CD4-positive, alpha-beta T cell (primary cell): ENCODE results near the gene SAXO1. TPM values are rescaled to one million over a fixed set of nuclear protein-coding genes. Genes with fewer than 3 reads are reported as not detected.

Experiments used
- ATAC-seq: fragments of 200-7000 bp; cut with Tn5 transposase; one replicate; pipeline ENCODE4 v1.10.0; 2022; ENCODE audit warnings: mild to moderate bottlenecking; ENCODE audit not compliant: poor library complexity
- CTCF ChIA-PET: fragments of 350-600 bp; sonication (Branson Sonifier 250); formaldehyde crosslinking; loops from one replicate; lab custom pipeline; 2021; ENCODE audit warnings: antibody characterized with exemption, inconsistent platforms; lab: Charles Lee
- POLR2A ChIA-PET: fragments of 350-600 bp; sonication (Branson Sonifier 250); formaldehyde crosslinking; loops from one replicate; lab custom pipeline; 2021; ENCODE audit warnings: antibody characterized with exemption, inconsistent platforms; lab: Charles Lee
- DNase-seq, 14 experiments: peaks; one replicate each; pipeline ENCODE4 v3.0.0-alpha.2; 2013 to 2020; ENCODE audit warnings: mixed read lengths in 2 of 14
- H3K27ac ChIP-seq, 2 donors: one replicate each; pipeline versions ENCODE4 v1.5.1 to v1.7.0; 2013; ENCODE audit warnings: low read length in 2 of 2, low read depth in 1 of 2, mild to moderate bottlenecking in 1 of 2
- H3K27me3 ChIP-seq, 2 experiments: 1 replicate in 1 of 2; 2 replicates in 1 of 2; pipeline versions ENCODE4 v1.6.1 to v1.7.0; 2013; ENCODE audit warnings: low read length in 2 of 2, control low read depth in 1 of 2, mild to moderate bottlenecking in 1 of 2, moderate library complexity in 1 of 2; ENCODE audit not compliant: insufficient read depth in 2 of 2, control insufficient read depth in 1 of 2
- H3K36me3 ChIP-seq: one replicate; pipeline ENCODE4 v1.6.1; 2013; ENCODE audit warnings: low read length, control low read depth; ENCODE audit not compliant: insufficient read depth
- H3K4me1 ChIP-seq: one replicate; pipeline ENCODE4 v1.6.1; 2013; ENCODE audit warnings: low read length, control low read depth; ENCODE audit not compliant: insufficient read depth
- H3K4me3 ChIP-seq: one replicate; pipeline ENCODE4 v1.5.1; 2013; ENCODE audit warnings: mild to moderate bottlenecking, low read length, moderate library complexity
- H3K9me3 ChIP-seq, 2 experiments: 1 replicate in 1 of 2; 2 replicates in 1 of 2; pipeline versions ENCODE4 v1.6.1 to v1.7.0; 2013; ENCODE audit warnings: low read length in 2 of 2, mild to moderate bottlenecking in 2 of 2, control low read depth in 1 of 2, moderate library complexity in 1 of 2; ENCODE audit not compliant: control insufficient read depth in 1 of 2, insufficient read depth in 1 of 2
- H3K27ac Mint-ChIP-seq: one replicate; pipeline ENCODE4 v1.8.0; 2020; ENCODE audit warnings: mixed read lengths
- H3K27me3 Mint-ChIP-seq: one replicate; pipeline ENCODE4 v1.8.0; 2021; ENCODE audit warnings: mixed read lengths
- H3K36me3 Mint-ChIP-seq: one replicate; pipeline ENCODE4 v1.8.0; 2021; ENCODE audit warnings: low read depth, mixed read lengths
- H3K4me1 Mint-ChIP-seq: one replicate; pipeline ENCODE4 v1.8.0; 2021; ENCODE audit warnings: low read depth, mixed read lengths
- H3K4me3 Mint-ChIP-seq: one replicate; pipeline ENCODE4 v1.8.0; 2020; ENCODE audit warnings: mild to moderate bottlenecking, mixed read lengths
- H3K9me3 Mint-ChIP-seq: one replicate; pipeline ENCODE4 v1.8.0; 2020; ENCODE audit warnings: mixed read lengths
- intact Hi-C, 2 experiments: fragments of 100-400 bp; cut with DNase I in 1 of 2; cut with micrococcal nuclease in 1 of 2; formaldehyde crosslinking; loops; one replicate each; pipeline versions ENCODE4 v1.15.1 to v1.9.0; 2023 to 2025; cut with DNase I, micrococcal nuclease
- total RNA-seq, 174 experiments: library from RNA in 2 of 174; stranded (reverse) in 2 of 174; gene quantifications; one replicate each; pipeline ENCODE4 v1.2.3 and lab custom pipeline; 2021 to 2026
- TF ChIP-seq, protein P1 (sequence below): fragments of 200-600 bp; IDR thresholded peaks from one replicate; pipeline ENCODE4 v1.8.0; 2022; ENCODE audit warnings: antibody characterized with exemption, mild to moderate bottlenecking

SAXO1 gene
- total RNA-seq, 2 experiments from 2014 or later: 0.19 to 0.34 TPM

DNA sequence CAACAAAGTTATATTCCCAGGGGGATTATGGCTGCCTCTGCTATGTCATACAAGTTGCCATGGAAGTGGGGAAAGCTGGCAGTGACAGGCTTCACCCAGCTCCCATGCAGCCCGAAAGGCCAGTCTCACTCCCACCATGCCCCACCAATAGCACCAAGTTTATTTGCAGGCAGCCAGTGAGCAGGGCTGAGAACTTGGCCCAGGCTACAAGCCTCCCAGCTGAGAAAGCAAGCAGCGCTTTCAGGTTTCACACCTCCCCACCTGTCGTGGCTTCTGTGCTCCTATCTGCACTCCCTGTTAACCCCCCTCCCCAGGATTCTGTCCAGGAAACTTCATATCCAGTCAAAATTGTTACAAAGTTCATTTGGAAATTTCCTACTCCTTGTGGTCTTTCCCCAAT is 155.0 kb downstream of the SAXO1 start:
- no peaks in the 10 kb centered on the region for H3K4me1 Mint-ChIP-seq
- Histone ChIP-seq H3K27ac (no peak overlapping the region), H3K4me1 (no peaks in the 10 kb centered on the region), H3K9me3 (no peaks in the 10 kb centered on the region), H3K36me3 (no peaks in the 10 kb centered on the region), H3K27me3 (peaks cover 5 to 8% of the 10 kb centered on the region in 2 experiments), H3K4me3 (no peak overlapping the region)
- intact Hi-C loops: no loop called here
- peaks cover 13% of the 10 kb centered on the region for H3K9me3 Mint-ChIP-seq
- ChIA-PET CTCF (no interaction called here), POLR2A (no interaction called here)
- H3K36me3 Mint-ChIP-seq: no peaks in the 10 kb centered on the region
- H3K4me3 Mint-ChIP-seq: no peak overlapping the region
- H3K27me3 Mint-ChIP-seq: peaks cover 20% of the 10 kb centered on the region
- TF ChIP-seq, protein P1, sequence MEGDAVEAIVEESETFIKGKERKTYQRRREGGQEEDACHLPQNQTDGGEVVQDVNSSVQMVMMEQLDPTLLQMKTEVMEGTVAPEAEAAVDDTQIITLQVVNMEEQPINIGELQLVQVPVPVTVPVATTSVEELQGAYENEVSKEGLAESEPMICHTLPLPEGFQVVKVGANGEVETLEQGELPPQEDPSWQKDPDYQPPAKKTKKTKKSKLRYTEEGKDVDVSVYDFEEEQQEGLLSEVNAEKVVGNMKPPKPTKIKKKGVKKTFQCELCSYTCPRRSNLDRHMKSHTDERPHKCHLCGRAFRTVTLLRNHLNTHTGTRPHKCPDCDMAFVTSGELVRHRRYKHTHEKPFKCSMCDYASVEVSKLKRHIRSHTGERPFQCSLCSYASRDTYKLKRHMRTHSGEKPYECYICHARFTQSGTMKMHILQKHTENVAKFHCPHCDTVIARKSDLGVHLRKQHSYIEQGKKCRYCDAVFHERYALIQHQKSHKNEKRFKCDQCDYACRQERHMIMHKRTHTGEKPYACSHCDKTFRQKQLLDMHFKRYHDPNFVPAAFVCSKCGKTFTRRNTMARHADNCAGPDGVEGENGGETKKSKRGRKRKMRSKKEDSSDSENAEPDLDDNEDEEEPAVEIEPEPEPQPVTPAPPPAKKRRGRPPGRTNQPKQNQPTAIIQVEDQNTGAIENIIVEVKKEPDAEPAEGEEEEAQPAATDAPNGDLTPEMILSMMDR: no peak
- no peak overlapping the region for H3K27ac Mint-ChIP-seq
- no peak for ATAC-seq
- DNase-seq: no peak

Other genes starting within 250 kb of the SAXO1 start
- 10 to 100 TPM; 34.4 to 34.7 TPM for gene RRAGA, start 16.2 kb upstream of the SAXO1 start, total RNA-seq
- gene HAUS6, start 69.7 kb upstream of the SAXO1 start, total RNA-seq: 10 to 100 TPM; 14.9 to 17.2 TPM
- 10 to 100 TPM; 68.8 to 70.7 TPM for gene PLIN2, start 94.3 kb upstream of the SAXO1 start, total RNA-seq
- gene DENND4C, start 197.5 kb upstream of the SAXO1 start, total RNA-seq: 10 to 100 TPM; 32.5 to 34.1 TPM